K562 (cell line): Measurements from ENCODE around the gene CCDC187. TPM values are rescaled to one million over a fixed set of nuclear protein-coding genes. Genes with fewer than 3 reads are reported as not detected.
A peak's percentile ranks its signal among the peaks of the same experiment; 100 is the strongest.

ENCODE experiments used
- CC2D1A ChIP-seq: fragments of 450-650 bp; IDR thresholded peaks from 2 replicates; pipeline ENCODE4 v1.6.1; 2017; ENCODE audit warnings: mild to moderate bottlenecking
- CEBPB ChIP-seq: fragments of 450-650 bp; IDR thresholded peaks from 2 replicates; pipeline ENCODE4 v1.6.1; 2016; ENCODE audit warnings: missing genetic modification characterization, missing compliant biosample characterization
- CHD4 ChIP-seq: fragments of 200-600 bp; sonication (generic); IDR thresholded peaks from 3 replicates; pipeline ENCODE4 v1.6.1; 2012; ENCODE audit warnings: low read depth, mild to moderate bottlenecking, mixed read lengths, low read length, inconsistent platforms; ENCODE audit not compliant: insufficient read depth, insufficient replicate concordance, poor library complexity, severe bottlenecking
- GABPA ChIP-seq: fragments of 200-800 bp; sonication (Bioruptor generic); conservative IDR thresholded peaks from 2 replicates; pipeline ENCODE4 v1.6.1; 2016; ENCODE audit warnings: low read depth, missing genetic modification characterization, missing compliant biosample characterization
- JUNB ChIP-seq: fragments of 450-650 bp; formaldehyde crosslinking; conservative IDR thresholded peaks from 2 replicates; pipeline ENCODE4 v1.4.0; 2020; ENCODE audit warnings: mild to moderate bottlenecking
- NFATC3 ChIP-seq: fragments of 450-650 bp; IDR thresholded peaks from 2 replicates; pipeline ENCODE4 v1.6.1; 2017; ENCODE audit warnings: mild to moderate bottlenecking
- NRF1 ChIP-seq, 2 experiments: fragments of 450-650 bp; IDR thresholded peaks in 1 of 2; conservative IDR thresholded peaks in 1 of 2; 2 replicates each; pipeline ENCODE4 v1.6.1; 2014; ENCODE audit warnings: mild to moderate bottlenecking in 2 of 2
- PCBP1 ChIP-seq: fragments of 200-400 bp; formaldehyde crosslinking; IDR thresholded peaks from 2 replicates; pipeline ENCODE4 v1.6.1; 2018; ENCODE audit warnings: mild to moderate bottlenecking, low read depth, low read length; ENCODE audit not compliant: poor library complexity, severe bottlenecking
- RCOR1 ChIP-seq, 2 experiments: IDR thresholded peaks; 2 replicates each; pipeline ENCODE4 v1.6.1; 2012; ENCODE audit warnings: low read depth in 2 of 2, low read length in 2 of 2, borderline replicate concordance in 1 of 2, improper control_type of control experiment in 1 of 2
- SMAD3 ChIP-seq: fragments of 450-650 bp; formaldehyde crosslinking; conservative IDR thresholded peaks from 2 replicates; pipeline ENCODE4 v1.4.0; 2020; ENCODE audit warnings: mild to moderate bottlenecking
- SMC3 ChIP-seq: conservative IDR thresholded peaks from 2 replicates; pipeline ENCODE4 v1.6.1; 2011; ENCODE audit warnings: low read depth, low read length, improper control_type of control experiment; ENCODE audit not compliant: insufficient read depth
- STAG1 ChIP-seq: sonication (generic); formaldehyde crosslinking; IDR thresholded peaks from 2 replicates; pipeline ENCODE4 v1.5.0; 2020; ENCODE audit warnings: missing genetic modification reagents, borderline replicate concordance
- YBX1 ChIP-seq: fragments of 450-650 bp; IDR thresholded peaks from 2 replicates; pipeline ENCODE4 v1.7.1; 2016; ENCODE audit warnings: mild to moderate bottlenecking
- ZBTB17 ChIP-seq: fragments of 450-650 bp; formaldehyde crosslinking; IDR thresholded peaks from 2 replicates; pipeline ENCODE4 v1.4.0; 2020; ENCODE audit warnings: mild to moderate bottlenecking
- ZNF274 ChIP-seq: IDR thresholded peaks from 2 replicates; pipeline ENCODE4 v1.6.1; 2011; ENCODE audit warnings: low read depth, mild to moderate bottlenecking, low read length, moderate library complexity, borderline replicate concordance
- ZNF324 ChIP-seq: fragments of 250-450 bp; sonication (Bioruptor Pico); IDR thresholded peaks from 2 replicates; pipeline ENCODE4 v1.4.0; 2020; ENCODE audit warnings: mild to moderate bottlenecking
- polyA plus RNA-seq, 8 experiments: library from polyadenylated mRNA; depleted of rRNA in 4 of 8; stranded (reverse) in 5 of 8; unstranded in 3 of 8; fragments of >200 nt; fragmentation: Nextera tagmentation in 2 of 8; fragmentation: Illumina TruSeq in 1 of 8; extraction: Ambion mirVana in 2 of 8; extraction: Trizol in 1 of 8; gene quantifications; 2 replicates each; pipeline versions ENCODE4 v1.2.1 to v1.2.3, GENCODE V29; 2011 to 2014; ENCODE audit warnings: inconsistent platforms in 1 of 8, missing spikeins in 1 of 8
- total RNA-seq, 7 experiments: library from RNA; depleted of rRNA in 6 of 7; stranded (reverse); fragments of >200 nt in 6 of 7; fragmentation: Illumina TruSeq in 2 of 7; extraction: Trizol in 2 of 7; gene quantifications; 2 replicates each; pipeline versions ENCODE4 v1.2.1 to v1.2.3, GENCODE V29; 2011 to 2021; ENCODE audit warnings: low replicate concordance in 1 of 7
- TF ChIP-seq, protein P1 (sequence below), 2 experiments: fragments of 450-650 bp in 1 of 2; sonication (generic) in 1 of 2; formaldehyde crosslinking in 1 of 2; IDR thresholded peaks in 1 of 2; conservative IDR thresholded peaks in 1 of 2; 2 replicates each; pipeline versions ENCODE4 v1.6.1 to v1.8.1; 2016 to 2023; ENCODE audit warnings: mild to moderate bottlenecking in 2 of 2, moderate library complexity in 2 of 2, inconsistent platforms in 1 of 2, missing genetic modification reagents in 1 of 2
- TF ChIP-seq, protein P2 (sequence below): fragments of 450-650 bp; formaldehyde crosslinking; IDR thresholded peaks from 2 replicates; pipeline ENCODE4 v1.4.0; 2022; ENCODE audit warnings: missing genetic modification characterization
- TF ChIP-seq, protein P3 (sequence below), 2 experiments: fragments of 450-650 bp in 1 of 2; IDR thresholded peaks; 2 replicates each; pipeline ENCODE4 v1.6.1; 2011 to 2017; ENCODE audit warnings: low read depth in 2 of 2, antibody characterized with exemption in 1 of 2, borderline replicate concordance in 1 of 2, low read length in 1 of 2, mild to moderate bottlenecking in 1 of 2, mixed read lengths in 1 of 2; ENCODE audit not compliant: control insufficient read depth in 1 of 2

The CCDC187 gene
- total and polyA plus RNA-seq, 9 of the 15 experiments (the other 6 are each of a cell fraction or from before 2014, with no cell fraction given) = not detected

DNA sequence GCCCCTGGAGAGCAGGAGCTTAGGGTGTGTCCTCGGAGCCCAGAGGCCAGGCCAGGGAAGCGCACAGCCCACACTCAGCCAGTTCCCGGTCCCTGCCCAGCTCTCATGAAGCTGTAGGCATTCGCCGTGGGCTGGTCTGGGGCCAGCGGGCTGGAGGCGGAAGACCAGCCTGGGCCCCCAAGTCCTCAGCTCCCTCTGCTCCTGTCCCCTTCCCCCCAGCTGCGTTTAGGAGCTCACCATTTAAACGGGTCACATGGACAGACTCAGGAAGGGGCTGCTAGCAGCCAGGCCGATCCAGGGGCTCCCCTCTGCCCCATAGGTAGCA is 42.2 kb upstream of the CCDC187 start (continued):
- TF ChIP-seq SMC3 (no peak), NFATC3 (no peak), GABPA (no peak), ZNF324 (CRISPR knock-in tag) (no peak), NRF1 (conservative IDR thresholded peaks at IDR 0.05 in 1 of 2, IDR thresholded peaks at IDR 0.05 in 1 of 2) (0 out of 4 replicates have a peak, but pooled peaks of 1 of the 2 experiments have one; percentile 9), RCOR1 (IDR thresholded peaks at IDR 0.05; ENCODE audit: borderline replicate concordance in 1 of 2, low read depth in 2 of 2, low read length in 2 of 2) (no peak), PCBP1 (peak; percentile 67), ZNF274 (no peak), CHD4 (no peak), STAG1 (CRISPR knock-in tag) (no peak), CEBPB (no peak), ZBTB17 (CRISPR knock-in tag) (no peak), CC2D1A (no peak), JUNB (no peak), SMAD3 (CRISPR knock-in tag) (no peak), YBX1 (no peak)
- TF ChIP-seq, protein P1, sequence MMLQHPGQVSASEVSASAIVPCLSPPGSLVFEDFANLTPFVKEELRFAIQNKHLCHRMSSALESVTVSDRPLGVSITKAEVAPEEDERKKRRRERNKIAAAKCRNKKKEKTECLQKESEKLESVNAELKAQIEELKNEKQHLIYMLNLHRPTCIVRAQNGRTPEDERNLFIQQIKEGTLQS (IDR thresholded peaks at IDR 0.05) = no peak
- TF ChIP-seq, protein P1 (CRISPR knock-in tag; conservative IDR thresholded peaks at IDR 0.05) = no peak
- TF ChIP-seq, protein P2, sequence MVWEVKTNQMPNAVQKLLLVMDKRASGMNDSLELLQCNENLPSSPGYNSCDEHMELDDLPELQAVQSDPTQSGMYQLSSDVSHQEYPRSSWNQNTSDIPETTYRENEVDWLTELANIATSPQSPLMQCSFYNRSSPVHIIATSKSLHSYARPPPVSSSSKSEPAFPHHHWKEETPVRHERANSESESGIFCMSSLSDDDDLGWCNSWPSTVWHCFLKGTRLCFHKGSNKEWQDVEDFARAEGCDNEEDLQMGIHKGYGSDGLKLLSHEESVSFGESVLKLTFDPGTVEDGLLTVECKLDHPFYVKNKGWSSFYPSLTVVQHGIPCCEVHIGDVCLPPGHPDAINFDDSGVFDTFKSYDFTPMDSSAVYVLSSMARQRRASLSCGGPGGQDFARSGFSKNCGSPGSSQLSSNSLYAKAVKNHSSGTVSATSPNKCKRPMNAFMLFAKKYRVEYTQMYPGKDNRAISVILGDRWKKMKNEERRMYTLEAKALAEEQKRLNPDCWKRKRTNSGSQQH (CRISPR knock-in tag) = no peak
- TF ChIP-seq, protein P3, sequence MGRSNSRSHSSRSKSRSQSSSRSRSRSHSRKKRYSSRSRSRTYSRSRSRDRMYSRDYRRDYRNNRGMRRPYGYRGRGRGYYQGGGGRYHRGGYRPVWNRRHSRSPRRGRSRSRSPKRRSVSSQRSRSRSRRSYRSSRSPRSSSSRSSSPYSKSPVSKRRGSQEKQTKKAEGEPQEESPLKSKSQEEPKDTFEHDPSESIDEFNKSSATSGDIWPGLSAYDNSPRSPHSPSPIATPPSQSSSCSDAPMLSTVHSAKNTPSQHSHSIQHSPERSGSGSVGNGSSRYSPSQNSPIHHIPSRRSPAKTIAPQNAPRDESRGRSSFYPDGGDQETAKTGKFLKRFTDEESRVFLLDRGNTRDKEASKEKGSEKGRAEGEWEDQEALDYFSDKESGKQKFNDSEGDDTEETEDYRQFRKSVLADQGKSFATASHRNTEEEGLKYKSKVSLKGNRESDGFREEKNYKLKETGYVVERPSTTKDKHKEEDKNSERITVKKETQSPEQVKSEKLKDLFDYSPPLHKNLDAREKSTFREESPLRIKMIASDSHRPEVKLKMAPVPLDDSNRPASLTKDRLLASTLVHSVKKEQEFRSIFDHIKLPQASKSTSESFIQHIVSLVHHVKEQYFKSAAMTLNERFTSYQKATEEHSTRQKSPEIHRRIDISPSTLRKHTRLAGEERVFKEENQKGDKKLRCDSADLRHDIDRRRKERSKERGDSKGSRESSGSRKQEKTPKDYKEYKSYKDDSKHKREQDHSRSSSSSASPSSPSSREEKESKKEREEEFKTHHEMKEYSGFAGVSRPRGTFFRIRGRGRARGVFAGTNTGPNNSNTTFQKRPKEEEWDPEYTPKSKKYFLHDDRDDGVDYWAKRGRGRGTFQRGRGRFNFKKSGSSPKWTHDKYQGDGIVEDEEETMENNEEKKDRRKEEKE (IDR thresholded peaks at IDR 0.05; ENCODE audit: borderline replicate concordance in 1 of 2, control insufficient read depth in 1 of 2, low read depth in 2 of 2, low read length in 1 of 2) = no peak
